WTC11 (cell line): ENCODE measurements around the gene POMT2. TPM values are rescaled to one million over a fixed set of nuclear protein-coding genes. Genes with fewer than 3 reads are reported as not detected.

Source experiments
- ATAC-seq: fragments of 200-7000 bp; cut with Tn5 transposase; 2 replicates; pipeline ENCODE4 v1.10.0; 2021; ENCODE audit warnings: mild to moderate bottlenecking, moderate library complexity
- CTCF ChIA-PET: fragments of 300-600 bp; sonication (Branson Sonifier 250); formaldehyde crosslinking; loops from one replicate; lab custom pipeline; 2021; ENCODE audit warnings: antibody characterized with exemption; lab: Charles Lee
- POLR2A ChIA-PET: fragments of 350-600 bp; sonication (Branson Sonifier 250); formaldehyde crosslinking; loops from one replicate; lab custom pipeline; 2021; ENCODE audit warnings: antibody characterized with exemption; lab: Charles Lee
- DNase-seq: peaks from one replicate; pipeline ENCODE4 v3.0.0; 2021; ENCODE audit warnings: low spot score
- H3K27ac Mint-ChIP-seq: 2 replicates; pipeline ENCODE4 v1.8.0; 2021; ENCODE audit warnings: mixed read lengths
- H3K27me3 Mint-ChIP-seq: 2 replicates; pipeline ENCODE4 v1.8.0; 2021; ENCODE audit warnings: low read depth, mild to moderate bottlenecking, moderate library complexity, mixed read lengths
- H3K36me3 Mint-ChIP-seq: 2 replicates; pipeline ENCODE4 v1.8.0; 2021; ENCODE audit warnings: mixed read lengths
- H3K4me1 Mint-ChIP-seq: 2 replicates; pipeline ENCODE4 v1.8.0; 2022; ENCODE audit warnings: mixed read lengths
- H3K4me3 Mint-ChIP-seq: 2 replicates; pipeline ENCODE4 v1.8.0; 2021; ENCODE audit warnings: mild to moderate bottlenecking, moderate library complexity, mixed read lengths
- H3K9me3 Mint-ChIP-seq: 2 replicates; pipeline ENCODE4 v1.8.0; 2021; ENCODE audit warnings: mixed read lengths
- E2F1 ChIP-seq: sonication (generic); formaldehyde crosslinking; IDR thresholded peaks from 2 replicates; pipeline ENCODE4 v1.8.0; 2022; ENCODE audit warnings: mild to moderate bottlenecking, missing genetic modification reagents
- GTF2I ChIP-seq: fragments of 250-450 bp; sonication (Bioruptor Pico); conservative IDR thresholded peaks from 2 replicates; pipeline ENCODE4 v1.4.0; 2021; ENCODE audit warnings: mild to moderate bottlenecking
- KAT7 ChIP-seq: sonication (generic); formaldehyde crosslinking; IDR thresholded peaks from 2 replicates; pipeline ENCODE4 v1.8.1; 2023; ENCODE audit warnings: missing genetic modification reagents, mild to moderate bottlenecking, borderline replicate concordance
- OVOL2 ChIP-seq: fragments of 250-450 bp; sonication (Bioruptor Pico); IDR thresholded peaks from 2 replicates; pipeline ENCODE4 v1.9.0; 2021; ENCODE audit warnings: mild to moderate bottlenecking, borderline replicate concordance
- RELA ChIP-seq: sonication (generic); formaldehyde crosslinking; IDR thresholded peaks from 2 replicates; pipeline ENCODE4 v1.8.1; 2022; ENCODE audit warnings: missing genetic modification reagents, mild to moderate bottlenecking, borderline replicate concordance
- SMAD3 ChIP-seq: sonication (generic); formaldehyde crosslinking; IDR thresholded peaks from 2 replicates; pipeline ENCODE4 v1.8.0; 2022; ENCODE audit warnings: missing genetic modification reagents, mild to moderate bottlenecking, borderline replicate concordance
- ZNF416 ChIP-seq: fragments of 250-450 bp; sonication (Bioruptor Pico); IDR thresholded peaks from 2 replicates; pipeline ENCODE4 v1.9.0; 2021; ENCODE audit warnings: mild to moderate bottlenecking, inconsistent platforms
- ZNF512 ChIP-seq: sonication (generic); formaldehyde crosslinking; IDR thresholded peaks from 2 replicates; pipeline ENCODE4 v1.8.1; 2022; ENCODE audit warnings: missing genetic modification reagents, borderline replicate concordance
- total RNA-seq: library from RNA; stranded (reverse); gene quantifications from 3 replicates; pipeline ENCODE4 v1.2.3, GENCODE V29; 2021
- TF ChIP-seq, protein P1 (sequence below): sonication (generic); formaldehyde crosslinking; IDR thresholded peaks from 2 replicates; pipeline ENCODE4 v1.8.1; 2023; ENCODE audit warnings: mild to moderate bottlenecking, missing genetic modification reagents, moderate library complexity
- TF ChIP-seq, protein P2 (sequence below): sonication (generic); formaldehyde crosslinking; IDR thresholded peaks from 2 replicates; pipeline ENCODE4 v1.8.0; 2022; ENCODE audit warnings: mild to moderate bottlenecking, missing genetic modification reagents
- TF ChIP-seq, protein P3 (sequence below): sonication (generic); formaldehyde crosslinking; IDR thresholded peaks from 2 replicates; pipeline ENCODE4 v1.8.0; 2022; ENCODE audit warnings: missing genetic modification reagents
- TF ChIP-seq, protein P4 (sequence below): sonication (generic); formaldehyde crosslinking; IDR thresholded peaks from 2 replicates; pipeline ENCODE4 v1.8.0; 2022; ENCODE audit warnings: mild to moderate bottlenecking, missing genetic modification reagents

Gene POMT2
- total RNA-seq, 1 experiment from 2014 or later: 38.7 TPM

- H3K9me3 Mint-ChIP-seq: no peaks in the 10 kb centered on the region
- ATAC-seq (no peak), DNase-seq (no peak)
- H3K36me3 Mint-ChIP-seq: no peaks in the 10 kb centered on the region
- no peak overlapping the region for H3K27ac Mint-ChIP-seq
- TF ChIP-seq, protein P1, sequence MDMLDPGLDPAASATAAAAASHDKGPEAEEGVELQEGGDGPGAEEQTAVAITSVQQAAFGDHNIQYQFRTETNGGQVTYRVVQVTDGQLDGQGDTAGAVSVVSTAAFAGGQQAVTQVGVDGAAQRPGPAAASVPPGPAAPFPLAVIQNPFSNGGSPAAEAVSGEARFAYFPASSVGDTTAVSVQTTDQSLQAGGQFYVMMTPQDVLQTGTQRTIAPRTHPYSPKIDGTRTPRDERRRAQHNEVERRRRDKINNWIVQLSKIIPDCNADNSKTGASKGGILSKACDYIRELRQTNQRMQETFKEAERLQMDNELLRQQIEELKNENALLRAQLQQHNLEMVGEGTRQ (CRISPR knock-in tag): no peak
- TF ChIP-seq SMAD3 (no peak), E2F1 (CRISPR knock-in tag) (no peak)
- no peak overlapping the region for H3K4me3 Mint-ChIP-seq
- ChIA-PET POLR2A (no interaction called here), CTCF (no interaction called here)
- no peaks in the 10 kb centered on the region for H3K4me1 Mint-ChIP-seq
- H3K27me3 Mint-ChIP-seq: no peaks in the 10 kb centered on the region
Observed at GRCh38 chr14:77356899-77357298, 36.2 kb upstream of the POMT2 start.

DNA sequence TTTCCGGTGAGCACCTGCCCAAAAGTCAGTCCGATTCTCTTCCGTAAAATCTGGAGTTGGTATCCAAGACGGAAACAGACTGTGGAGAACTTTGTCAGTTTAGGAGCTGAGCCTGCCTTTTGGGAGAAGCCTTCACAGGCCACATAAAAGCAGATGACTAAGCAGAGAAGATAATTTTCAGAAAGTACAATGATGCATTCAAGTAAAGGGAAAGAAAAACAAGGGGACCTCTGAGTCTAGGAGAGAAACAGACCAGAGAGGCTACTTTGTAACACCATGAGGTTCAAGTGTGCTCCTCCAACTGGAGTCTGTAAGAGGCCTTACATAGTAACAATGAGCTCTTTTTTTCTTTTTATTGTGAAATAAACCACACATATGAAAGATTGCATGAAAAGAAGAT lies 35.1 kb upstream of the POMT2 start:
- H3K27ac Mint-ChIP-seq: peak overlapping the region; percentile 23; the same call in 1 of the 2 replicates
- no peaks in the 10 kb centered on the region for H3K27me3 Mint-ChIP-seq
- TF ChIP-seq GTF2I (CRISPR knock-in tag) (no peak), KAT7 (CRISPR knock-in tag) (no peak), RELA (CRISPR knock-in tag) (no peak), ZNF416 (CRISPR knock-in tag) (no peak)
- TF ChIP-seq, protein P2, sequence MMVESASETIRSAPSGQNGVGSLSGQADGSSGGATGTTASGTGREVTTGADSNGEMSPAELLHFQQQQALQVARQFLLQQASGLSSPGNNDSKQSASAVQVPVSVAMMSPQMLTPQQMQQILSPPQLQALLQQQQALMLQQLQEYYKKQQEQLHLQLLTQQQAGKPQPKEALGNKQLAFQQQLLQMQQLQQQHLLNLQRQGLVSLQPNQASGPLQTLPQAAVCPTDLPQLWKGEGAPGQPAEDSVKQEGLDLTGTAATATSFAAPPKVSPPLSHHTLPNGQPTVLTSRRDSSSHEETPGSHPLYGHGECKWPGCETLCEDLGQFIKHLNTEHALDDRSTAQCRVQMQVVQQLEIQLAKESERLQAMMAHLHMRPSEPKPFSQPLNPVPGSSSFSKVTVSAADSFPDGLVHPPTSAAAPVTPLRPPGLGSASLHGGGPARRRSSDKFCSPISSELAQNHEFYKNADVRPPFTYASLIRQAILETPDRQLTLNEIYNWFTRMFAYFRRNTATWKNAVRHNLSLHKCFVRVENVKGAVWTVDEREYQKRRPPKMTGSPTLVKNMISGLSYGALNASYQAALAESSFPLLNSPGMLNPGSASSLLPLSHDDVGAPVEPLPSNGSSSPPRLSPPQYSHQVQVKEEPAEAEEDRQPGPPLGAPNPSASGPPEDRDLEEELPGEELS (CRISPR knock-in tag): no peak
- DNase-seq (no peak), ATAC-seq (no peak)
- no peaks in the 10 kb centered on the region for H3K9me3 Mint-ChIP-seq
- H3K36me3 Mint-ChIP-seq: no peaks in the 10 kb centered on the region
- H3K4me3 Mint-ChIP-seq: no peak overlapping the region
- POLR2A ChIA-PET: no interaction called here
- CTCF ChIA-PET: no interaction called here
- no peaks in the 10 kb centered on the region for H3K4me1 Mint-ChIP-seq

DNA sequence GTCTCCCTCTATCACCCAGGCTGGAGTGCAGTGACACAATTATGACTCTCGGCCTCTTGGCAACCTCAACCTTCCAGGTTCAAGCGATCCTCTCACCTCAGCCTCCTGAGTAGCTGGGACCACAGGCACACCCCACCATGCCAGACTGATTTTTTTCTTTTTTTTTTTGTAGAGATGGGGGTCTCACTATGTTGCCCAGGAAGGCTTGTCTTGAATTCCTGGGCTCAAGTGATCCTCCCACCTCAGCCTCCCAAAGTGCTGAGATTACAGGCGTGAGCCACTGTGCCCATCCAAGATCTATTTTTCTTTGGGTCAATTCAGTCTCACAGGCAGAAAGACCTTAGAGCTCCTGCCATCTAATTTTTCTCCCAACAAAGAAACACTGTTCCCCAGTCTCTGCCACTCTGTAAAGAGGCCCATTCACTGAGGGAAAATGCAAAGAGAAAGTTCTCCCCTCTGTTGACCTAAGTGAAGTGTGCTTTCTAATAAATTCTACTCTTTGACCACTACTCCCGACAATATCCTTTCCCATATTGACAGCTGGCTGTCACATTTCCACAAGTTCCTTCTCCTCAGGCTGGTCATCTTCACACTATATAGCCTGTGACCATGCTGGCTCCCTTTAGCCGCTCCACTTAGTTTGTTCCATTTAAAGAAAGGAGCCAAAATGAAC lies 32.9 kb upstream of the POMT2 start:
- TF ChIP-seq OVOL2 (CRISPR knock-in tag) (no peak), ZNF512 (CRISPR knock-in tag) (no peak)
- TF ChIP-seq, protein P3, sequence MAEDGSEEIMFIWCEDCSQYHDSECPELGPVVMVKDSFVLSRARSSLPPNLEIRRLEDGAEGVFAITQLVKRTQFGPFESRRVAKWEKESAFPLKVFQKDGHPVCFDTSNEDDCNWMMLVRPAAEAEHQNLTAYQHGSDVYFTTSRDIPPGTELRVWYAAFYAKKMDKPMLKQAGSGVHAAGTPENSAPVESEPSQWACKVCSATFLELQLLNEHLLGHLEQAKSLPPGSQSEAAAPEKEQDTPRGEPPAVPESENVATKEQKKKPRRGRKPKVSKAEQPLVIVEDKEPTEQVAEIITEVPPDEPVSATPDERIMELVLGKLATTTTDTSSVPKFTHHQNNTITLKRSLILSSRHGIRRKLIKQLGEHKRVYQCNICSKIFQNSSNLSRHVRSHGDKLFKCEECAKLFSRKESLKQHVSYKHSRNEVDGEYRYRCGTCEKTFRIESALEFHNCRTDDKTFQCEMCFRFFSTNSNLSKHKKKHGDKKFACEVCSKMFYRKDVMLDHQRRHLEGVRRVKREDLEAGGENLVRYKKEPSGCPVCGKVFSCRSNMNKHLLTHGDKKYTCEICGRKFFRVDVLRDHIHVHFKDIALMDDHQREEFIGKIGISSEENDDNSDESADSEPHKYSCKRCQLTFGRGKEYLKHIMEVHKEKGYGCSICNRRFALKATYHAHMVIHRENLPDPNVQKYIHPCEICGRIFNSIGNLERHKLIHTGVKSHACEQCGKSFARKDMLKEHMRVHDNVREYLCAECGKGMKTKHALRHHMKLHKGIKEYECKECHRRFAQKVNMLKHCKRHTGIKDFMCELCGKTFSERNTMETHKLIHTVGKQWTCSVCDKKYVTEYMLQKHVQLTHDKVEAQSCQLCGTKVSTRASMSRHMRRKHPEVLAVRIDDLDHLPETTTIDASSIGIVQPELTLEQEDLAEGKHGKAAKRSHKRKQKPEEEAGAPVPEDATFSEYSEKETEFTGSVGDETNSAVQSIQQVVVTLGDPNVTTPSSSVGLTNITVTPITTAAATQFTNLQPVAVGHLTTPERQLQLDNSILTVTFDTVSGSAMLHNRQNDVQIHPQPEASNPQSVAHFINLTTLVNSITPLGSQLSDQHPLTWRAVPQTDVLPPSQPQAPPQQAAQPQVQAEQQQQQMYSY: no peak
- TF ChIP-seq, protein P4, sequence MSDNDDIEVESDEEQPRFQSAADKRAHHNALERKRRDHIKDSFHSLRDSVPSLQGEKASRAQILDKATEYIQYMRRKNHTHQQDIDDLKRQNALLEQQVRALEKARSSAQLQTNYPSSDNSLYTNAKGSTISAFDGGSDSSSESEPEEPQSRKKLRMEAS: no peak
- Mint-ChIP-seq H3K9me3 (no peaks in the 10 kb centered on the region), H3K4me3 (no peak overlapping the region), H3K27ac (no peak overlapping the region), H3K4me1 (no peaks in the 10 kb centered on the region), H3K36me3 (no peaks in the 10 kb centered on the region), H3K27me3 (no peaks in the 10 kb centered on the region)
- no peak for ATAC-seq
- POLR2A ChIA-PET: no interaction called here
- CTCF ChIA-PET: interaction anchor here (0.6 to 1.1 kb wide), 3 partner anchors 23 to 55 kb away, joined by 3 read pairs; partner anchors contain the start of genes SAMD15 and TMED8
- no peak for DNase-seq
